GM20431 (cell line): Measurements from ENCODE around the gene PRELID3B.

Source experiments
- in situ Hi-C: fragments of 300-500 bp; cut with MseI, MboI; formaldehyde crosslinking; loops from one replicate; pipeline ENCODE4 v1.15.0; 2020; ENCODE audit warnings: low sequenced_read_pairs; ENCODE audit not compliant: unreplicated experiment

PRELID3B gene

DNA sequence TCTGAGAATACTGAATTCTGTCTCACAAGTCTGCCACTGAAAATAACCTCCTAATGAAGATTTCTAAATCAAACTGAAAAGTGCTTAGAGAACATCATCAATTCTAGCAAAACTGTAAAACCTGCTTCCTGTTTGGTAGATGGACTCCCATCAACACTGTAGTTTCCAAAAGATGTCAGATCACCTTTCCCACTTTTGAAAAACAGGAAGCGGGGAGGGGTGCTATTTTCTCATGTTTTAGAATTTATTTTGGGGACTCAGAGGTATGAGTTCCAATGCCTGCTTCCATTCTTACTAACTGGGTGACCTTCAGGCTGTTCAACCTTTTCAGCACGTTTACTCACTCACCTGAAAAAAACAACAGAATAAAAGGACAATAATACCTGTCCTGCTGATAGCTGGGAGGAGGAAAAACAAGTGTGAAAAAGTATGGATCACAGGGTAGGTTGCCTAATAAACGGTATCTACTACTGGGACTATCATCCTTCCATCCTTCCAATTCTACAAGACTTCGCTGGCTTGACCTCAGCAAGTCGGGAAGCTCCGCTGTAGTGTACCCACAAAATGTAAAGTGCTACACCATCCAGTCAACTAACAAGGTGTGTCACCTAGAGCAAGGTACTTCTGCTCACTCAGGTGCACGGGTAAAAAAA lies 11.5 kb downstream of the PRELID3B start:
- in situ Hi-C loops, result no loop called here

DNA sequence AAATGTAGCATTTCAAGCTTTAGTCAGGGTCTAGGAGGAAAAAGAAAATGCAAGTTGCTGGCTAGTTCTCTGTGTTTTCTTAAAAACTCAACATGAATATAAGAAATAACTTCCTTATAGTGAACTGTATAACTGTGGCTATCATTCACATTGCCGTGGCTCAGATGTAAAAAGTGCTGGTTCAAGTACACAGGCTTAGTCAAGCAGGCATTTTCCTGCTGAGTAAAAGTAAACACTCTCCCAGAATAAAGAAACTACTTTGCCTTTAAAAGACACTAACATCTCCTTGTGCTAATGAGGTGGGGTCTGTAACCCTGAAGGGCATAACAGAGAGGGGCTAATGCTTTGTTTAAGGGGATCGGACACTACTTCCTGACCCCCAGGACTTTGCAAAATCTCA lies 13.8 kb downstream of the PRELID3B start:
- in situ Hi-C loops, result no loop called here

GRCh38 chr20:59027741-59028320 lies 14.8 kb downstream of the PRELID3B start:
- in situ Hi-C loops, result no loop called here

DNA sequence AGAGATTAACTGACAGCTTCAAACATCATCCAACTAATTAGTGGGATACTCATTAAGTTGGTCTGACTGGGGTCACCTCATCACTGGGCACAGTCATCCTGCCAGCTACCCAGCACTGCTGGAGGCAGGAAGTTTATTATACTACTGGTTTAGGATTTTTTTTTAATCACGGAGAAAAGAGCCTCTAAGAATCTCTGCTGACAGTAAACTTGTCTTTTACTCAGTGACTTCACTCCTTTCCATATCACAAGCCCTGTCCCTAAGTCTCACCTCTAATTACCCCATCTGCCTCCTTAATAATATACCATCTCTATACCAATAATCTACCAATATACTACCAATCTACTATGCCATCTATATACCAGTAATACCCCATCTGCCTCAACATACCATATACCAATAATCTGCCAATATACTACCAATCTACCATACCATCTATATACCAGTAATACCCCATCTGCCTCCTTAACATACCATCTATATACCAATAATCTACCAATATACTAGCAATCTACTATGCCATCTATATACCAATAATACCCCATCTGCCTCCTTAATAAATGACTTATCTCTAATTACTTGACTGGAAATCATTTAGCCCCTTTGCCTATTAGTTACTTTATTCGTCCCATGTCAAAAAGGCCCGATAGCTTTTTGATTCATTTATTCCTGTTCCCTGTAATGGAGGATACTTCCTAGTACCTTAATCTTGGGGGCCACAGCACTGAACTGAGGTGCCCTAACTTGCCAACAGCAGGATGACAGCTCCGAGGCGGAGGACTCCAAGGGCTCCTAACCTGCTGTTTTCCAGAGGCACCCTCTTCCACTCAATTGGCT lies 15.5 kb downstream of the PRELID3B start:
- in situ Hi-C loops, result no loop called here

GRCh38 chr20:59025511-59025910 lies 17.1 kb downstream of the PRELID3B start:
- in situ Hi-C loops, result no loop called here

GRCh38 chr20:59025086-59025485 lies 17.5 kb downstream of the PRELID3B start:
- in situ Hi-C loops, result no loop called here

- in situ Hi-C loops, result no loop called here
These were observed 18.5 kb downstream of the PRELID3B start for GRCh38 chr20:59024111-59024530.

- in situ Hi-C loops, result no loop called here
These were observed 19.0 kb downstream of the PRELID3B start for GRCh38 chr20:59023616-59024015.

- in situ Hi-C loops, result no loop called here
These were observed 19.8 kb downstream of the PRELID3B start for GRCh38 chr20:59022754-59023153.

DNA sequence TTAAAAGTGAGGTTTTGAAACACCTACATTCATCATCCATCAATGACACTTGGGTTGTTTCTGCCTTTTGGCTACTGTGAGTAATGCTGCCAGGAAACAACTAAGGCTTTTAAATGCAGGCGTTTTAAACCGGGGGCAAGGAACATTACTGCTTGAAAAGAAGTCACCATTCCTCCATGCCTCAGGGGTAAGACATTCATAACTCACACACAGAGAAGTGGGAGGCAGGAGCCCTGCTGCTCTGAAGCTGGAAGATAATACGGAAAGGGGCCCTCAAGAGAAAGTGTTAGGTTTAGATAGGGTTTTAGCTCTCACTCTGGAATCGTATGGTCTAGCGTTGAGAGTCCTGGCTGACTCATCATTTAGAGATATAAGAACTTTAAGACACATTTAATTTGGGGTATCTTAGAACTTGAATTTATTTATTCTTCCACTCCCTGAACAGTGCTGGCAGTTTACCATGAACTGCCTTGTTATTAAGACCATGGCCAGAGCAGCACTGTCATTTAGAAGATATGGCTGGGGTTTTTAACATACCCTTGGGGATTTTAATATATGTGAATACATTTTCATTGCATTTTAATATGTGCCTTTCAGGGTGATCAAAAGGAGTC lies 21.5 kb downstream of the PRELID3B start:
- in situ Hi-C loops, result no loop called here

DNA sequence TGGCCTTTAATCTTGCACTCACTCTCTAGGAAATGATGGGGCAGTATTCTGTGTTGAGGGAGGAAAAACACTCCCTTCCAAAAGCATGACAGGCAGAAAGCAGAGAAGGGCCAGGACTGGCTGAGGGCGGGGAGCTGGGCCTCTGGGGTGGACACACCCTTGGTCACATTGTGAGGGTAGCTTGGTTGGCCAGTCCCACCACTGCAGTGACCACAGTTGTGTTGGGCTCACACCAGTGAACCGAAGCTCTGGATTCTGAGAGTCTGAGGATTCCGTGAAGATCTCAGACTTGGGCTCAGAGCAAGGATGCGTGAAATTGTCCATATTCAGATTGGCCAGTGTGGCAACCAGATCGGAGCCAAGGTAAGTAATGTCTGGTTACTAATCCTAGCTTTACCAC lies 23.4 kb downstream of the PRELID3B start, which contains the start of gene TUBB1:
TUBB1 (plus strand) TSS at position 213 of the 400 bp plus-strand sequence; CDS start at position 307, 94 bp downstream.
- in situ Hi-C loops, result no loop called here

GRCh38 chr20:59018817-59019216 lies 23.8 kb downstream of the PRELID3B start:
- in situ Hi-C loops, result no loop called here

- in situ Hi-C loops, result no loop called here
These were observed 24.9 kb downstream of the PRELID3B start for GRCh38 chr20:59017493-59018231.

DNA sequence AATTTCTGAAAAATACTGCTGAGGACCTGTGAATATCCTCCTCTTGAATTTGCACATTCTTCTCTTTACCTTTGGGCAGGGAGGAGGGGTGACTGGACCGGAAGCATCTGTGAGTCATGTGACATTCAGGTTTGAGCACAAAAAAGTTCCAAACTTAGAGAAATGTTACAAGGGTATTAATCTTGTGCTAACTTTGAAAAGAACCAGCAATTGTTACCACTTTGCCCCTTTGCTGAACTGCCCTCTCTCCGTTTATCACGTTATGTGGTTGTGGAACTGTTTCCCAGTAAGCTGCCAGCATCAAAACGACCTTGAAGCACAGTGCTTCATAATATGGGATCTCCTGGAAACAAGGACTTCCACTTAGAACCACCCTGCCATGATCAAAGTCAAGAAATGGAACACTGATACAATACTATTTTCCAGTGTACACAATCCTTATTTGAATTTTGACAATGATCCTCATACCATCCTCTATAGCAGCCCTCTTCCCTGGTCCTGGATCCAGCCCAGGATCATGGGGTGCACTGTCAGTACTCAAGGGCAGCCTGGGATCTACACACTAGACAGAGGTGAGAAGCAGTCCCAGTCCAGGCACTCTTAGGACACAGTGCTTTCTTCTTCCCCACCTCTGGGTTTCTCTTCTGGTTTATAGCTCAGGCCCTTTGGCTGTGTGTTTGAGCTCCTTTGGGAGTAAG lies 25.6 kb downstream of the PRELID3B start:
- in situ Hi-C loops, result no loop called here

DNA sequence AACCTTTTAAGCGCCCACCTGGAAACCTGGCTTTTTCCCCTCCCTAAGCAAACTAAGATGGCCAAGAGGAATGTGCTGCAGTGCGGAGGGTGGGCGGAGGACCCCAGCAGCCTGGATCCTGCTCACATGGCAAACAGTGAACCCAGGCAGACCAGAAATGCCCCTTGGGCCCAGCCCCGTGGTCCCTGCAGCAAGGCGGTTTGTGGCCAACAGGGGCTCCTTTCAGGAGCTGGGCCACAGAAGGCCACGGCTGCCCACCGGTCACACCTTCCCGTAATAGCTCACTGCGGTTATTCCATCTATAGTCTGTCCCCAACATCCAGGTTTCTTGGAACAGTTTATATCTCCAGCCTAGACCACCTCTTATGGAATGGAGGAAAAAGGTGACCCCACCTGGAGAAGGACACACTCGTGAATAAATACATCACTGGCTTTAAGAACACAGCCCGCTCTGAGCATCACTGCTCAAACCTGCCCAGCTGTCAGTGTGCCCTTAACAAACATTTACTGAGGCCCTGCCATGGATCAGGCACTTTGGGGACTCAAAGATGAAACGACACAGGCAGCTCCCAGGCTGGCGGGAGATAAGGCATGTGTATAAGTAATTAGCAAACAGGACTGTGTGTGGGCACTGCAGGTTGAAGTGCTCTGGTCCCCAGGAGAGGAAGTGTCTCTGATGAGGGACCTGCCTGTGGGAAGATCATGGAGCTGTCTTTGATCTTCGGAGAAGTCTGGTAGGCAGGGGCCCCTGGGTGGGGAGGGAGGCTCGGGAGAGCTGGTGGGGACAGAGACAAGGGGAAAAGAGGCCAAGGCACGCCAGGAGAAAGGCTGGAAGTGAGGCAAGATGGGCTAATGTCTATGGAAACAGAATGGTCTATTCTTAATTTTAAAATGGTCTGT lies 26.5 kb downstream of the PRELID3B start:
- in situ Hi-C loops, result no loop called here

DNA sequence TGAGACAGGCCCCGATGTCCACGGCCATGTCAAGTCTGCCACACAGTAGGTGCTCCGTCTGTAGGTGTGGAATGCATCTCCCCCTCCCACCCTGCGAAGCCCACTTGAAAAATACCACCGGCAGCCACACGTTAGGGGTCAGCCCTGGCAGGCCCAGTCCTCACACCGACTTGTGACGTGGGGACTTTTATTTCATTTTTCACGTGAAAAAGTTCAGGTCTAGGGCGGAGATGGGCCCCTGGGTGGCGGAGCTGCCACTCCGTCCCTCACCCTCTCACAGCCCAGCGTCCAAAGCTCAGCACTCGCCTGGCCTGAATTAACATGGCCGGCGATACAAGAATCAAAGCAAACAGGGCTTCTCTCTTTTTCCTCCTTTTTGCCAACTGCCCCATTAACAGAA lies 27.2 kb downstream of the PRELID3B start:
- in situ Hi-C loops, result no loop called here

DNA sequence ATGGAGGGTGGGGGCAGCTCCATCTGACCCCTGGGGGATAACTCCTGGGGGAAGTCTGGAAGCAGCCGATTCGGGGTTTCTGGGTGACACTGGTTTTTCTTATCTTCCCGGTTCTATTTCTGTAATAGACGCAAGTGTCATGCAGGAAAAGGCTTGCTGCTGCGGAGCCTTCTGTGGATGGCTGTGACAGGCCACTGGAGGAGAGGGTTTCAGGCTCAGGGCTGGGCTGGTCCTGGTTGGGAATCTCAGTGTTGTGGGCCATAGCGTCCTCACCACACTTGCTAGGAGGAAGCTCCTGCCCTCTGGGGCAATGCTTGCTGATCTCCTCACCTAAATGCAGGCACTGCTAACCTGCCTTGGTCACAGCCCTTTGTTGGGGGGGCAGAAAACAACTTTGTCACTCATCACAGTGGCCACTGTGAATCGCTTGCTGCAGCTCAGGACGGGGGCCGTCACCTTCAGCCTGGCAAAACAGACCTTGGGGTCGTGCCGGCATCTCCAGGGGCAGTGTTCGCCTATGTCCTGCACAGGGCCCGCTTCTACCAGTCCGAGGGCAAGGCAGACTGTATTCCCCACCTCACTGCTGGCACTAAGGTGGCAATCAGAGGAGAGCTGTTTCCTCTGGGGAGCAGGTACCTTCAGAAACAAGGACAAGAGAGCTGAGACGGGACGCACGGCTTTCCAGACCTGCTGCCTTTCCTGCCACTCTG lies 27.8 kb downstream of the PRELID3B start:
- in situ Hi-C loops, result no loop called here
